ENCODE measurements around the gene CPHXL2.

CPHXL2 gene

DNA sequence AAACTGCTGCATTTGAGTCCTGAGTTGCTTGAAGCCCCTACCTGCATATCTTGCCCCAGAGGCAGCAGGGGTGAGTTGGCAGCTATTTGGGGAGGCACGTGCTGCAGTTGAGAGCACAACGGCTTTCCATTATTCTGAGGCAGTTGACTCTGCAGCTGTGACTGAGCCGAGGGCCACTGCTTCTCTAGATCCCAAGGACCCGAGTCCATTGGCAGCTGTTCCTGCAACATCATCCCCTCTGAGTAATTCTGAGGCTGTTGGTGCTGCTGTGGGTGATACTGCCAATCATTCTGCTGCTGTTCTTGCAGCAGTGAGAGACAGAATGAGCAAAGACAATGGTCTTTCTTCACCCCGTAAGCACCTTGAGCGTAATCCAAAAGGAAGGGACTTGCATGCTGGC lies 16.5 kb downstream of the CPHXL2 start:
- no peak for ATAC-seq (ENCODE audit: insufficient read depth, low read depth)
- DNase-seq = no peak
- Histone ChIP-seq H3K79me2 (ENCODE audit: insufficient read depth, low read length) (peaks cover 7% of the 10 kb centered on the region; the same call in 1 of the 2 replicates), H4K20me1 (ENCODE audit: insufficient read depth, low read length) (peaks cover 11% of the 10 kb centered on the region; the same call in 1 of the 2 replicates), H3K4me2 (ENCODE audit: insufficient read depth, low read length) (no peak overlapping the region), H3K9ac (ENCODE audit: low read depth, low read length) (no peak overlapping the region), H2AFZ (ENCODE audit: low read depth, low read length) (no peak overlapping the region), H3K27ac (ENCODE audit: low read length) (no peak overlapping the region), H3K36me3 (ENCODE audit: insufficient read depth, low read length) (peaks cover 39% of the 10 kb centered on the region), H3K9me3 (ENCODE audit: insufficient read depth, low read length, severe bottlenecking) (no peaks in the 10 kb centered on the region), H3K27me3 (ENCODE audit: insufficient read depth, low read length, poor library complexity) (no peaks in the 10 kb centered on the region), H3K4me3 (ENCODE audit: low read depth in 1 of 2, low read length in 2 of 2) (no peak overlapping the region), H3K4me1 (ENCODE audit: insufficient read depth, low read length) (no peaks in the 10 kb centered on the region)
- TF ChIP-seq, protein P1, sequence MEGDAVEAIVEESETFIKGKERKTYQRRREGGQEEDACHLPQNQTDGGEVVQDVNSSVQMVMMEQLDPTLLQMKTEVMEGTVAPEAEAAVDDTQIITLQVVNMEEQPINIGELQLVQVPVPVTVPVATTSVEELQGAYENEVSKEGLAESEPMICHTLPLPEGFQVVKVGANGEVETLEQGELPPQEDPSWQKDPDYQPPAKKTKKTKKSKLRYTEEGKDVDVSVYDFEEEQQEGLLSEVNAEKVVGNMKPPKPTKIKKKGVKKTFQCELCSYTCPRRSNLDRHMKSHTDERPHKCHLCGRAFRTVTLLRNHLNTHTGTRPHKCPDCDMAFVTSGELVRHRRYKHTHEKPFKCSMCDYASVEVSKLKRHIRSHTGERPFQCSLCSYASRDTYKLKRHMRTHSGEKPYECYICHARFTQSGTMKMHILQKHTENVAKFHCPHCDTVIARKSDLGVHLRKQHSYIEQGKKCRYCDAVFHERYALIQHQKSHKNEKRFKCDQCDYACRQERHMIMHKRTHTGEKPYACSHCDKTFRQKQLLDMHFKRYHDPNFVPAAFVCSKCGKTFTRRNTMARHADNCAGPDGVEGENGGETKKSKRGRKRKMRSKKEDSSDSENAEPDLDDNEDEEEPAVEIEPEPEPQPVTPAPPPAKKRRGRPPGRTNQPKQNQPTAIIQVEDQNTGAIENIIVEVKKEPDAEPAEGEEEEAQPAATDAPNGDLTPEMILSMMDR (IDR thresholded peaks at IDR 0.05; ENCODE audit: borderline replicate concordance, extremely low read depth, low read length, poor library complexity, severe bottlenecking) = no peak
- TF ChIP-seq EZH2 (IDR thresholded peaks at IDR 0.05; ENCODE audit: borderline replicate concordance, low read depth, low read length, severe bottlenecking) = no peak

DNA sequence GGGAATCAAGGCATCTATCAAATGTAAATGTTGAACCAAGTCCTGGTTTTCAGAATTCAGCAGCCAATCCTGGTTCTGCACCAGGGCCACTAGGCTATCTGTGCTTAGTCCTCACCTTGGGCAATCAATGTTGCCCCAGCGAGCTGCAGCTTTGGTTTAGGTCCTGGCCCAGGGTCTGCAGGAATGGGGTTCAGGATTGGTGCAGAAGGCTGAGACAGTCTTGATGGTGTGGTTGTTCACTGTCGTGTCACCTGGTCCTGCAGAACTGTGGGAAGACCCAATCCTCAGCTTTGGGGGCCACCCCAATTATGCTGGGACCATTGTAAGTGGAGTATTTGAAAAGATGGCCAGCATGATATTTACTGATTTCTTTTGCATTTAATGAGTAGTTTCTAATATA lies 18.6 kb downstream of the CPHXL2 start:
- Histone ChIP-seq H3K4me1 (ENCODE audit: insufficient read depth, low read length) (no peaks in the 10 kb centered on the region), H3K4me3 (ENCODE audit: low read depth in 1 of 2, low read length in 2 of 2) (no peak overlapping the region), H3K9me3 (ENCODE audit: insufficient read depth, low read length, severe bottlenecking) (no peaks in the 10 kb centered on the region), H3K79me2 (ENCODE audit: insufficient read depth, low read length) (peaks cover 23% of the 10 kb centered on the region), H3K9ac (ENCODE audit: low read depth, low read length) (no peak overlapping the region), H3K27ac (ENCODE audit: low read length) (no peak overlapping the region), H4K20me1 (ENCODE audit: insufficient read depth, low read length) (peaks cover 18% of the 10 kb centered on the region; the same call in 1 of the 2 replicates), H2AFZ (ENCODE audit: low read depth, low read length) (no peak overlapping the region), H3K4me2 (ENCODE audit: insufficient read depth, low read length) (no peak overlapping the region), H3K27me3 (ENCODE audit: insufficient read depth, low read length, poor library complexity) (no peaks in the 10 kb centered on the region), H3K36me3 (ENCODE audit: insufficient read depth, low read length) (peaks cover 60% of the 10 kb centered on the region)
- ATAC-seq (ENCODE audit: insufficient read depth, low read depth) (no peak; the same call in 2 of the 3 replicates), DNase-seq (no peak)
- no peak for TF ChIP-seq EZH2 (IDR thresholded peaks at IDR 0.05; ENCODE audit: borderline replicate concordance, low read depth, low read length, severe bottlenecking)
- TF ChIP-seq, protein P1 (IDR thresholded peaks at IDR 0.05; ENCODE audit: borderline replicate concordance, extremely low read depth, low read length, poor library complexity, severe bottlenecking) = no peak

DNA sequence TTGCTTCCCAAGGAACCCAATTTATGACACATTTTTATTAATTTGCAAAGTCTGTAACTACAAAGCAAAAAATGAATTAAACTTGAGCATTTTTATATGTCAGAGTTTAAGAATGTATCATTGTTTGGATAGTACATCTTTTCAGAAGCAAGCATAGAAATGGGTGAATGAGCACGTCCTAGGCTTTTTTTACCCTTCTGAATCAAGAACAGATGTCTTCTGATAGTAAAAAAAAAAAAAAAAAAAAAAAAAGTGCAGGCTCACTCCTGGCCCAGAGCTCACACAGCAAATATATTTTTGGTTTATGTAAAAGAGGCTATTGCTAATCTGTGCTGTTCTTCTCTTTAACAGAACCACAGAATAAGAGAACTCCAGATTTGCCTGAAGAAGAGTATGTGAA lies 22.9 kb downstream of the CPHXL2 start:
- H3K27me3 ChIP-seq (ENCODE audit: insufficient read depth, low read length, poor library complexity) = no peaks in the 10 kb centered on the region
- no peak overlapping the region for H2AFZ ChIP-seq (ENCODE audit: low read depth, low read length)
- peaks cover 46% of the 10 kb centered on the region; the same call in 1 of the 2 replicates for H4K20me1 ChIP-seq (ENCODE audit: insufficient read depth, low read length)
- H3K9me3 ChIP-seq (ENCODE audit: insufficient read depth, low read length, severe bottlenecking) = no peaks in the 10 kb centered on the region
- no peak overlapping the region for H3K27ac ChIP-seq (ENCODE audit: low read length)
- no peak for DNase-seq
- ATAC-seq (ENCODE audit: insufficient read depth, low read depth) = no peak
- no peak overlapping the region for H3K4me2 ChIP-seq (ENCODE audit: insufficient read depth, low read length)
- H3K79me2 ChIP-seq (ENCODE audit: insufficient read depth, low read length) = peaks cover 66% of the 10 kb centered on the region
- H3K9ac ChIP-seq (ENCODE audit: low read depth, low read length) = no peak overlapping the region
- peaks cover 30% of the 10 kb centered on the region for H3K4me1 ChIP-seq (ENCODE audit: insufficient read depth, low read length)
- no peak for TF ChIP-seq EZH2 (IDR thresholded peaks at IDR 0.05; ENCODE audit: borderline replicate concordance, low read depth, low read length, severe bottlenecking)
- TF ChIP-seq, protein P1 (IDR thresholded peaks at IDR 0.05; ENCODE audit: borderline replicate concordance, extremely low read depth, low read length, poor library complexity, severe bottlenecking) = no peak
- H3K4me3 ChIP-seq (ENCODE audit: low read depth in 1 of 2, low read length in 2 of 2) = no peak overlapping the region
- H3K36me3 ChIP-seq (ENCODE audit: insufficient read depth, low read length) = peaks cover 69% of the 10 kb centered on the region

All from DND-41 (cell line).